IPS-18c (cell line): Measurements from ENCODE around the gene TEDC1.
A peak's percentile ranks its signal among the peaks of the same experiment; 100 is the strongest.

Experiments used
- H3K4me3 ChIP-seq: 2 replicates; pipeline ENCODE4 v1.7.0; 2013; ENCODE audit warnings: low read depth, mild to moderate bottlenecking, low read length, moderate library complexity; ENCODE audit not compliant: insufficient read depth
- H3K9me3 ChIP-seq: one replicate; pipeline ENCODE4 v1.6.1; 2013; ENCODE audit warnings: mild to moderate bottlenecking, low read length, moderate library complexity; ENCODE audit not compliant: control insufficient read depth, insufficient read depth

The TEDC1 gene, protein sequence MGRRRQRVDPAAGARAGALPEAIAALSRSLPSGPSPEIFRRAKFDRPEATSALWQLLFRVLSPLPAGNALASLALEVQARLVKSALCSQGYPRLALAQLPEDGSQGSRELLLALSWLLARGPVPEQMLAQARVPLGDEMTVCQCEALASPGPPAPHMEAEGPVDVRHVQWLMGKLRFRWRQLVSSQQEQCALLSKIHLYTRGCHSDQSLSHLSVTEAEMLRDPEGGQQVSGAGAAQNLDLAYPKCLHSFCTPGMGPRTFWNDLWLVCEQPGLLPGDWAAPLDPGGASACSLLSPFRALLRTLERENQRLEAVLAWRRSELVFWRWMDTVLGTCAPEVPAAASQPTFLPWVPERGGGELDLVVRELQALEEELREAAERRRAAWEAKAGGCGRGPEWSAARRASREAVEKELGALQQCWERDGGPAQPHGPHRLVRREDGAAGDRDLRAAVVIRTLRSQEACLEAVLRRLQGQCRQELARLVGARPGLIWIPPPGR

DNA sequence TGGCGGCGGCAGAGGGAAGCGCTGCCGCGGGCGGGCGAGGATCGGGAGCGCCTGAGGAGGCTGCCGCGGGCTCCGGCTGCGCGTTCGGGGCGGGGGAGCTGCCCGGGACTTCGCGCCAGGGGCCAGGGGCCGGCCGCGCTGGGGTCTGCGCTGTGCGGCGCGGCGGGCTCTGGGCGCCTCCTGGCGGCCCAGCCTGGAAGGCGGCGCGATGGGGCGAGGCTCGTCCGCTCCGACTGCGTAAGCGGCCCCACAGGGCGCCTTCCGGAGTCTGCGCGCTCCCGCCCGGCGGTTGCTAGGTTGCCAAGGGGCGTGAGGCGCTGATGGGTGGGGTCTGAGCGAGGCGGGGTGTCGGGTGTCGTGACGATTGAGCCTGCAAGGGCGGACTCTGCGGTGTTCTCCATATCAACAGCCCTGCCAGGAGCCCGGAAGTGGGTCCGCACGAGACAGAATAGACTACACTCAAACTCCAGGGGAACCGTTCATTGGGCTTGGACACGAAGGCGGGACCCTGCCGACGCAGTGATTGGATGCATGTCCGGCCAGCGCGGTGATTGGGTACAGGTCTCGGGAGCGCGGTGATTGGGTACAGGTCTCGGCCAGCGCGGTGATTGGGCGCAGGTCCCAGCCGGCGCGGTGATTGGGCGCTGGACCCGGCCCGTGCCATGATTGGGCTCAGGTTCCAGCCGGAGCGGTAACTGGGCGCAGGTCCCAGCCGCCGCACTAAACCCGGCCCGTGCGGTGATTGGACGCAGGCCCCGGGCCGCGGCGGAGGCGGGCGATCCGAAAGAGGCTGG, at the start of gene TEDC1:
TSS of gene TEDC1 (plus strand) at position 675 of the 794 bp plus-strand sequence. CDS start 130 bp downstream, outside the sequence.
- peak within 1 kb of the TSS; percentile 87 for H3K4me3 ChIP-seq
- H3K9me3 ChIP-seq: no peaks in the 10 kb centered on the region

DNA sequence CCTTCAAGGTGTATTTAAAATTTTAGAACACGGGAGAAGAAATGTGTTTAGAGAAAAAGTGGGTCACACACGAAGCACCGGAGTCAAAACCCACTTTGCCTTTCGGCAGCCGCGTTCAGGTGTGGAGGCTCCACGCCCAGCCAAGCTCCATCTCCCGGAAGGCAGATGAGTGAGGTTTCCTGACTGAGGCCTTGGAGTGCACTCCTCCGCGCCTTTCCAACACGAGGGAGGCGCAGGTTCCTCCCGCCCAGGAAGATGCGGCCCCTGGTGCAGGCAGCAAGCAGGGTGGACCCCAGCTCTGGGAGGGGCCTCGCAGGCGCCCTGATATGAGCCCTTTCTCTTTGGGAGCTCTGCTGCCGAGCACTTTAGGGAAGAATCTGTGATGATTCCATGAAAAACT, 48.9 kb upstream of the TEDC1 start:
- Histone ChIP-seq H3K4me3 (no peak overlapping the region), H3K9me3 (no peaks in the 10 kb centered on the region)

DNA sequence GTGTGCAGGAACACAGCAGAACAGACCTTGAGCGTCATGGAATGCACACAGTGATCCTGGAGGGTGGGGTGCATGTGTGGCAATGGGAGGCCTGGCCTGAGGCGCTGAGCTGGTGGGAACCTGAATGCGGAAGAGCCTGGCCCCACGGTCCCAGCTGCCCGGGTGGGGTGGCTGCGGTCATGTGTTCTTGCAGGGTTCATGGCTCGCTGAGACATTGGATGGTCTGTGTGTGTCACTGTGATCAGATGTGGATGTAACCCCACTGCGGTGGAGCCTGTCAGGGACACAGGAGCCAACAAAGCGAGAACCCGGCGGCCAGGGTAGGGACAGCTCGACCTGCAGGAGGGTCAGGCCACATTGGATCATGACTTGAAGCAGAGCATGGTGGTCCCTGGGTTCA, 48.2 kb upstream of the TEDC1 start:
- Histone ChIP-seq H3K9me3 (no peaks in the 10 kb centered on the region), H3K4me3 (no peak overlapping the region)

DNA sequence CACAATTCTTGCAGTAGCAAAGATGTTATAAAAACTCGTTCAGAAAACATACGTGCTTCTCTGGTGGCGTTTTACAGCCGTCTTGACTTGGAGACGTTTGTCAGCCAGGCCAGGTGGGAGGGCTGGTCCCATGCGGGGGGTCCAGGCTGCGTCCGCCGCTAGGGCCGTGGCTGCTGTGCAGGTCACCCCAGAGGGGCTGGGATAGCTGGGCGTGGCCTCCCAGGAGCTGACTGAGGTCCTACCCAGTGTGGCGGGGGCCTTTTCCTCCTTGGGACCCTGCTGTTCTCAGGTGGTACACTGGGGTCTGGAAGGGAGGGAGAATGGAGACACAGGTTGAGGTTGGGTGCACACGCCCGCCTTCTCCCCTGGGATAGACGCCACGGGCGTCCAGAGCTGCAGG, 46.2 kb upstream of the TEDC1 start:
- H3K4me3 ChIP-seq: no peak overlapping the region
- no peaks in the 10 kb centered on the region for H3K9me3 ChIP-seq

DNA sequence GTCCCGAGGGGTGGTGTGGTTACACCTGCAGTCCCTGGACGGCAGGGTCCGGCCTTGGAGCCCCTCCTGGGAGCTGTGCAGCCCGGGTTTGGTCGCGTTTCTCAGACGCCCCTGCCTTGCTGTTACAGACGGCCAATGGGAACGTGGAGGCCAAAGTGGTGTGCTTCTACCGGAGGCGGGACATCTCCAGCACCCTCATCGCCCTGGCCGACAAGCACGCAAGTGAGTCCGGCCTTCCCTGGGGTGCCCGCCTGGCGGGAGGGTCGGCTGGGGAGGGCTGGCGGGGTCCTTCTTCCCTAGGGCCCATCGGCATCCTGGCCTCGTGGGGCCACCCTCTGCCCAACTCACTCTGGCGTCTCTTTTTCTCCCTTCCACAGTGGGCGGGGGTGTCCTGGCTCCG, 45.8 kb upstream of the TEDC1 start:
- H3K9me3 ChIP-seq: no peaks in the 10 kb centered on the region
- no peak overlapping the region for H3K4me3 ChIP-seq

DNA sequence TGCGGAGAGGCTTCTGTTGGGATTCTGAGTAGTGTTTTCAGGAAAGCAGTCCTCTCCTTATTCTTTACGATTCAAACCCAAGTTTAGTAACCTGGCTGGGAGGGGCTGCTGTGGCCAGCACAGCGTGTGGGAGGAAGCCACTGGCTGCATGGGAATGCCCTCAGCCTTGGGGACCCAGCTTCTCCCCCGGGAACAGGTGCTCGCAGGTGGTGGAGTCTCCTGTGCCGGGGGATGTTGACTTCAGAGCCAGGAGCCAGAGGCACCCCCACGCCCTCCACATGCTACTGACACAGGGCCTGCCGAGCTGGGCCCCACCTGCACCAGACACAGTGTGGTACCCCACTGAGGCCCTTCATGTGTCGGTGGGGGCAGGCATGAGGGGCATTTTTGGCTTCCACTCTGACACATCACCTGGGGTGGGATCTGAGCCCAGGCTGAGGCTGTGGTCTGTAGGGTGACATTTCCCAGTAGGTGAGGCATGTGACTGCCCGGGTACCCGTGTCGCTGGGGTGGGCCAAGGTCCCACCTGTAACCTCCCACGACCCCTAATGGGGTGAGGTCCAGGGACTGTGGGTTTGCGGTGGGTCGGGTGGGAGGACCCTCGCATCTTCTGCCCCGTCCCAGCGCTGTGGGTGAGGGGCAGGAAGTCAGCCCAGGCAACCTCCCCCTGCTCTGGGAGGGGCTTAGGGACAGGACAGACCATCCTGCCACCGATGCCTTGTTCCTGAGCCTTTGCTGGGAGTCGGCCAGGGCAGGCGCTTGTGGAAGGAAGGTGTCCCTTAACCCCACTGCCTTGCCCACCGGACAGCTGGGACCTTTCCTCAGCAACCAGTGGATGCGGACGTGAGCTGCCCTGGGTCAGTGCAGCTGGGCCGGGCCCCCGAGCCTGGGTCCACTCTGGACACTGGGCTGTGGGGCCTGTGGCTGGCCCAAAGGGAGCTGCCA, 44.9 kb upstream of the TEDC1 start:
- no peak overlapping the region for H3K4me3 ChIP-seq
- H3K9me3 ChIP-seq: no peaks in the 10 kb centered on the region

DNA sequence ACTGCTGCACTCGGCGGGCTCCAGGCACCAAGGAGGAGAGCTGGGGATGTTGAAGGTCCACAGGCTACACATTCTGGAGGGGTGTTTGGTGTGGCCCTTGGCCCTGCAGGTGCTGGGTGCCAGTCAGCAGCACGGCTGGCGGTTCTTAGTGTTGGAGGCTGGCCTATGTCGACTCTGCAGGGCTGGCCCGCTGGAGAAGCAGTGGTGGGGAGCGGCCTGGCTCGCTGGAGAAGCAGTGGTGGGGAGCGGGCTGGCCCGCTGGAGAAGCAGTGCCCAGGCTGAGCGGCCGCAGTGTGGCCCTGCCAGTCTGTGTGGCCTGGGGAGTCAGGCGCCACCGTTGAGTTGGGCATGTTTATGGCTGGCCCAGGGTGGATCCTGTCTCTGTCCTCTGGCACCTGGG, 44.1 kb upstream of the TEDC1 start:
- no peak overlapping the region for H3K4me3 ChIP-seq
- no peaks in the 10 kb centered on the region for H3K9me3 ChIP-seq

DNA sequence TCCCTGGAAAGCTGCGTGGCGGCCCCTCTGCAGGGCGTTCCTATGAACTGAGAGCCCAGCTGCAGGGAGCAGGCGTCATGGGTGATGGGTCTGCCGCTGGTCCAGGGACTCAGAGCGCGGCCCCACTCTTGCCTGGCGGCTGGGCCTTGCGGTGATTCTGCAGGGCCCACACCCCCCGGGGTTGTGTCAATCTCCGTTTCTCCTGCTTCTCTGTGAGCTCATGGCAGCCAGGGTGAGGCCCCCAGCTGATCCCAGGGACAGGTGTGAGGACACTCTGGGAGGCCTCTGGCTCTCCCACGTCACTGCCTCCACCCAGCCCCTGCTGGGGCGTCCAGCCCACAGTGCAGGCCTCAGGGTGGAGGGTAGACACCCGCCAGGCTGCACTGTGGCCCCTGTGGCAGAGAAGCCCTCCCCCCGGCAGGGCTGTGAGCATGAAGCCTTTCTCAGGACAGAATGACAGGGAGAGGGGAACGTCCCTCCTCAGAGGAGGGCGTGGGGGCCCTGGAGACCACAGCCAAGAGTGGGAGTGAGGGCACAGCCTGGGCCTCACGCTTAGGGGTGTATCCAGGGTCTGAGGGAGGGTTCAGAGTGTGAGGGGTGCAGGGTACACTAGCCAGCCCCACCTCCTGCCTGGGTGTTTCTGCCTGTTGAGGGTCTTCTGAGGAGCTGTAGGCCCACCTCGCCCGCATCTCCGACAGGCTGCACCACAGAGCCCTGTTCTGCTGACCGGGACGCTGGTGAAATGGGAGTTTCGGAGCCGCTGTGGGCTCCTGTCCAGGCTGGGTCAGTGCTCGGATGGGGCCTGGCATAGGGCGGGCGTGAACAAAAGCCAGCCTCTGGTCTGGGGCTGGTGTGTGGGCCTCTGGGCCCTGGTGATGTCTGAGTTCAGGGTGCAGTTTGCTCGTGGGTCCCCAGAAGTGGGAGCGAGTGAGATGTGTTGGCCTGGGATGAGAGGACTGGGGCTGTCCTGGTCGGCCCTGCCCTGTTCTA, 43.1 kb upstream of the TEDC1 start:
- H3K4me3 ChIP-seq: no peak overlapping the region
- H3K9me3 ChIP-seq: no peaks in the 10 kb centered on the region

DNA sequence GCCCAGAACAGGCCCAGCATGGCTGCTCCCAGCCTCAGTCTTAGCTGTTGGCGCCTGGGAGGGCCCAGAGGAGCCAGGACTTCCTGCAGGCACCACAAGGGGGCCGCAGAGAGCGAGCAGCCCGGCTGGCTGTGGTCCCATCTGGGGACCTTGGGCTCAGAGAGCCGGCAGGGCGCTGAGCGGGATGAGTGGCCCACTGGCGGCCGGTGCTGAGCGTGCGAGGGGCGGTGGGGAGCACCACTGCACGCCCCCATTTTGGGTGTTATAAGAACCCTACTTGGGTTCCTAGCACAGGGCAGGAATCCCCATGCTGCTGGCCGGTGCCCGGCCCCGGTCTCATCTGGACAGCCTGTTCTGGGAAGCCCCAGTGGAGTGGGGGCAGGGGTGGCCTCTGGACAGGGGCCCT, 42.3 kb upstream of the TEDC1 start:
- no peak overlapping the region for H3K4me3 ChIP-seq
- no peaks in the 10 kb centered on the region for H3K9me3 ChIP-seq

DNA sequence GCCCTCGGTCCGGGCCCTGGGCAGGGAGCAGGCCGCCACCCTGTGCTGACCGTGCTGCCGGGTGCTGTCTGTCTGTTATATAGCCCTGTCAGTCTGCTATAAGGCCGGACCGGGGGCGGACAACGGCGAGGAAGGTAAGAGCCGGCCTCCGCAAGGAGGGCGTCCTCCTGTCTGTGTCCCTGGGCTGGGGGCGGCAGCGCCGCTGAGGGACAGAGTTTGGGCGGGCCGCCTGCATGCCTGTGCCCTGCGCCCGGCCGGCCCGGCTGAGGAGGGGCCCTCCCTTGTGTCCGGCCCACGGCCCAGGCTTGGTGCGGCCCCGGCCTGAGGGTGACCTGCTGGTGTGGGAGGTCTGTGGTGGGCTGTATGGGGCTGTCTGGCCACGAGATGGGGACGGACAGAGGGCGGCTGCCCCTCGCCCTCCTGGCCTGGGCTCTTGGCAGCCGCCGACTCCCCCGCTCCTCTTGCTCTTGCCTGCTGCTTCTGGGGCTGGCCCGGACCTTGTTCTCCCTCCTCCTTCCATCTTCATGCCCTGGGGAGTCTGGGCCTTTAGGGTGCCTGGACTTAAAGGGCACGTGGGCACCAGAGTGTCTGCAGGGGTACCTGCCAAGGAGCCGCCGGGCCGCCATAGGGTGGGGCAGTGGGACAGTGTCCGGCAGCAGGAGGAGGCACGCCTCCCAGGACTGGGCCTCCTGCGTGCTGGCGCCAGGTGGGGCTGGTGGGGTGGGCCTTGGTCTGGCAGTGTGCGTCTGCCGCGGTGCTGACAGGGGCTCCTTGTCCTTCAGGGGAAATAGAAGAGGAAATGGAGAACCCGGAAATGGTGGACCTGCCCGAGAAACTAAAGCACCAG, 41.5 kb upstream of the TEDC1 start:
- H3K4me3 ChIP-seq: no peak overlapping the region
- no peaks in the 10 kb centered on the region for H3K9me3 ChIP-seq

DNA sequence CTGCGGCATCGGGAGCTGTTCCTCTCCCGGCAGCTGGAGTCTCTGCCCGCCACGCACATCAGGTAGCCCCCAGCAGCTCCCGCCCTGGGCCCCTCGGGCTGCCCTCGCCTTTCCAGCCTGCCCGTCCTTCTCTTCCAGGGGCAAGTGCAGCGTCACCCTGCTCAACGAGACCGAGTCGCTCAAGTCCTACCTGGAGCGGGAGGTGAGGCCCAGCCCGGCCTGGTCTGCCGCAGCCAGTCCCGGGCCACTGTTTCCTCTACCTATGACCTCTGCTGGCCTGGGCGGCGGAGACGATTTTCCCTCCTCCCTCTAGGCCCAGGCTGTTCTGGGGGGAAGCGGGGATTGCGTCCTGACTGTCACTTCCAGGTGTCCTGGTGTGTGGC, 40.9 kb upstream of the TEDC1 start:
- Histone ChIP-seq H3K4me3 (no peak overlapping the region), H3K9me3 (no peaks in the 10 kb centered on the region)

DNA sequence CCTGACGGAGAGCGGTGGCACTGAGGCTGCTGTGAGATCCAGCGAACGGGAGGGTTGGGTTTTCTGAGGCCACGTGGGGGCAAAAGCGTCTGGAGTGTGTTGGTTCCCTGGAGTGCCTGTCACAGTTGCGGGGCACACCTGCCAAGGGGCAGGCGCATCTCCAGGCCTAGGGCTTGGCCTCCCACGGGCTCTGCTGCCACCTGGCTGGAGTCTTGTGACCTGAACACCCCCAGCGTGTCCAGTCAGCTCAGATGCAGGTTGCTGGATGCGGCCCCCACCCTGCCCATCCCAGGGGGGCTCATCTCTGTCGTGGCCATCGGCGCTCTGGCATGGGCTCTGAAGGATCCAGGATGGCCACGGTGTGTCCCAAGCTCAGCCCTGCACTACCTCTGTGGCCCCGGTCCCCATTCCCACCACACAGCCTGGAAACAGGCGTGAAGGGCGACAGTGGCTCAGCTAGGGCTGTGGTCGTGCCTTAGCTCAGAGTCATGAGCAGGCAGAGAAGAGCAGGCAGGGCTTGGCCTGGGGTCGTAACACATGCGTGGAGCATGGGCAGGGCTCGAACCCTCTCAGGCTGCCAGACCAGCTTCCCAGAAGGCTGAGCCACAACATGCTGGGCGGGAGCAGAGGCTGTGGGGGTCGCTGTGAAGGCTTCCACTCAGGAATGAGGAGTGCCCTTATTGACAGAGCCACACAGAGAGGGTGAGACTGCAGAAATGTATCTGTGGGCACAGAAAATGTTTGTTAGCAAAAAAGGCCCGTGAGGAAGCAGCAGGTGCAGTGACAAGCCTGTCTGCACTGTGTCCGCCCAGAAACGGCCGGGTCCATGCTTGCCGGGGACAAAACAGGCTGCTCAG, 40.0 kb upstream of the TEDC1 start:
- no peaks in the 10 kb centered on the region for H3K9me3 ChIP-seq

DNA sequence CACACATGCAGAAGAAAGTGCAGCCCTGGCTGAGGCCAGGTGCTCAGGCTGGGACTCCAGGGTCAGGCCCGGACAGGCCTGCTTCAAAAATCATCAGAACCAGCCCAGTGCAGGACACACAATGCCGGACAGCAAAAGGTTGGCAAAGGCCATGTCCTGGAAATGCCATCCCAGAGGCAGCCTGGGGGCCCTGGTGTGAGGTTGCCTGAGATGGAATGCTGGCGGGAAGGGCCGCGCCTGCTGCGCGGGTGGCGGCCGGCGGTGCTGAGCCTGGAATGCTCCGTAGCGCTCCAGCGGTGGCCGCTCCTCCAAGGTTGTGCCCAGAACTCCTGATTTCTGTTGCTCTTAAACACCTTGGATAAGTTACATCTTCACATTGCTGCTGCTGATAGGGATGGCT, 38.1 kb upstream of the TEDC1 start:
- H3K9me3 ChIP-seq: no peaks in the 10 kb centered on the region
- no peak overlapping the region for H3K4me3 ChIP-seq

More for the DNA sequence above, 40.0 kb upstream of the TEDC1 start:
- no peak overlapping the region for H3K4me3 ChIP-seq

DNA sequence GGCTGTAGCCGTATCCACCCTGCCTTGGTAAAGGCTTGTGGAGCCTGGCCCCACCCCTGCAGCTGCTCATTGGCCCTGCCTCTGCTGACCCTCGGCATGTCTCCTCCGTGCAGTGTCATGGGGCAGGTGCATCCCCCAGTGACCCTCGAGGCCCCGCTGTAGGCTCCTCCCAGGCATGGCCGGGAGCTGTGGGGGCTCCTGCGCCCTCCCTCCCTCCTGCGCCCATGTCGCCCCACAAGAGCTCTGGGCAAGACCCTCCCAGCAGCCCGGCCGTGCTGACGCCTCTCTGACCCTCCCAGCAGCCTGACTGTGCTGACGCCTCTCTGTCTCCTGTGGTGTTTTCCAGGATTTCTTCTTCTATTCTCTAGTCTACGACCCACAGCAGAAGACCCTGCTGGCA, 37.2 kb upstream of the TEDC1 start:
- no peaks in the 10 kb centered on the region for H3K9me3 ChIP-seq
- no peak overlapping the region for H3K4me3 ChIP-seq
